HG03135 (cell line): ENCODE results near the gene NDRG3.
"Not testable (repeated sequence)": the region's sequence is repeated elsewhere in the genome, so short reads cannot be mapped to it uniquely, and the experiment has no call there.

Experiments
- ATAC-seq: cut with Tn5 transposase; IDR thresholded peaks from one replicate; pipeline ENCODE4 v1.9.1; 2021; ENCODE audit warnings: mild to moderate bottlenecking, moderate library complexity; ENCODE audit not compliant: unreplicated experiment

The NDRG3 gene

GRCh38 chr20:36613974-36614373, 131.9 kb downstream of the NDRG3 start:
- ATAC-seq: no peak

- ATAC-seq: no peak
Measured at GRCh38 chr20:36611625-36612024, 134.3 kb downstream of the NDRG3 start.

- ATAC-seq: not testable (repeated sequence)
Measured at GRCh38 chr20:36608388-36608728, 137.5 kb downstream of the NDRG3 start.

- no peak for ATAC-seq
Measured at GRCh38 chr20:36607586-36608387, 138.1 kb downstream of the NDRG3 start.

GRCh38 chr20:36606158-36607066, 139.5 kb downstream of the NDRG3 start:
- ATAC-seq: peak; percentile 16

GRCh38 chr20:36605399-36606157, 140.3 kb downstream of the NDRG3 start, which contains the start of gene RAB5IF:
RAB5IF (plus strand) TSS chr20:36605779; CDS start chr20:36605952, 173 bp downstream.
- peak; percentile 83 for ATAC-seq

GRCh38 chr20:36604952-36605398, 140.9 kb downstream of the NDRG3 start:
- ATAC-seq: peak; percentile 38
